22Rv1 (cell line): Measurements from ENCODE around the gene SOX21.

Source experiments
- ZFX ChIP-seq: fragments of 450-650 bp; IDR thresholded peaks from 2 replicates; pipeline ENCODE4 v1.6.1; 2017; ENCODE audit warnings: antibody characterized with exemption, borderline replicate concordance
- TF ChIP-seq, protein P1 (sequence below): fragments of 450-650 bp; IDR thresholded peaks from 2 replicates; pipeline ENCODE4 v1.5.1; 2017; ENCODE audit warnings: mild to moderate bottlenecking

DNA sequence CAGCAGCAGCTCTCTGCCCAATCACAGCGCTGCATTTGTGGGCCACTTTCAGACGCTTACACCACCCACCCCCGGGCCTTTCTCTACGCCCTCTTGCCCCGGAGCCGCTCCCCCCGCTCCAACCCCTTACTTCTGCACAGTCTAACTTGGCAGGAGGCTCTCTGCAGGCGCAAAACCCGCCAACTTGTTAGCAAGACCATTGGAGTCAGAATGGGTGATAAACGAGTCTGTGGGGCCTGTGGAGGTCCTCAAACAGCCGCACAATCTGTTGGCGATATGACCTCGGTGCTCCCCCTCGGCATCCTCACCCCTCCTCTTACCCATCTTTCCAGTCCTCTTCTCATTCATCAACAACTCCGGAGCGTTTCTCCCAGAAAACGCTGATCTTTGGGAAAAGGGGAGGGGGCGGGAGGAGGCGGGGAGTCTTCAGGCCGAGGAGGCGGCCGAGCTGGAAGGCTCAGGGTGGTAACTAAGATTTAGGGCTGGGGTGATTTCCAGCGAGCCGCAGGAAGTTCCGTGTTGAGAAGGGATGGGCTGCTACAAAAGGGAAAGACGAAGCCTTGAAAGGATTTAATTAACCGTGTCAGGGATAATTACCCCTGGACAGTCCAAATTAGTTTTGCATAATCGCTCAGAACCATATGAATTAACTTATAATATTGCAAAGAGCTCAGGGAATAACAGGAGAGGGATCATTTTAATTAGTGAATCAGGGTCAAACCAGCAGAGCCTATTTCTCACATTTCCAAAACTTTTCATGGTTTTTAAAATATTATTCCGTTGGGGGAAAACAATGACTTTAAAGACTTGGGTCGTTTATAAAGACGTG, 4.1 kb downstream of the SOX21 start:
- TF ChIP-seq, protein P1, sequence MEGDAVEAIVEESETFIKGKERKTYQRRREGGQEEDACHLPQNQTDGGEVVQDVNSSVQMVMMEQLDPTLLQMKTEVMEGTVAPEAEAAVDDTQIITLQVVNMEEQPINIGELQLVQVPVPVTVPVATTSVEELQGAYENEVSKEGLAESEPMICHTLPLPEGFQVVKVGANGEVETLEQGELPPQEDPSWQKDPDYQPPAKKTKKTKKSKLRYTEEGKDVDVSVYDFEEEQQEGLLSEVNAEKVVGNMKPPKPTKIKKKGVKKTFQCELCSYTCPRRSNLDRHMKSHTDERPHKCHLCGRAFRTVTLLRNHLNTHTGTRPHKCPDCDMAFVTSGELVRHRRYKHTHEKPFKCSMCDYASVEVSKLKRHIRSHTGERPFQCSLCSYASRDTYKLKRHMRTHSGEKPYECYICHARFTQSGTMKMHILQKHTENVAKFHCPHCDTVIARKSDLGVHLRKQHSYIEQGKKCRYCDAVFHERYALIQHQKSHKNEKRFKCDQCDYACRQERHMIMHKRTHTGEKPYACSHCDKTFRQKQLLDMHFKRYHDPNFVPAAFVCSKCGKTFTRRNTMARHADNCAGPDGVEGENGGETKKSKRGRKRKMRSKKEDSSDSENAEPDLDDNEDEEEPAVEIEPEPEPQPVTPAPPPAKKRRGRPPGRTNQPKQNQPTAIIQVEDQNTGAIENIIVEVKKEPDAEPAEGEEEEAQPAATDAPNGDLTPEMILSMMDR = no peak
- no peak for TF ChIP-seq ZFX
